T-helper 9 cell (primary cell): ENCODE data around the gene CYP4F22.
"Not testable (repeated sequence)": the region's sequence is repeated elsewhere in the genome, so short reads cannot be mapped to it uniquely, and the experiment has no call there.

ENCODE experiments used
- DNase-seq: peaks from one replicate; pipeline ENCODE4 v3.0.0-alpha.2; 2020

The CYP4F22 gene

GRCh38 chr19:15495151-15495550, 13.2 kb upstream of the CYP4F22 start:
- DNase-seq, result no peak

- no peak for DNase-seq
Measured at GRCh38 chr19:15498156-15498858, 10.0 kb upstream of the CYP4F22 start.

GRCh38 chr19:15498910-15499309, 9.4 kb upstream of the CYP4F22 start:
- DNase-seq, result no peak

- DNase-seq, result no peak
Measured at GRCh38 chr19:15501596-15501995, 6.7 kb upstream of the CYP4F22 start.

- DNase-seq, result no peak
Measured at GRCh38 chr19:15502264-15502663, 6.1 kb upstream of the CYP4F22 start.

GRCh38 chr19:15506074-15506571, 2.2 kb upstream of the CYP4F22 start:
- no peak for DNase-seq

GRCh38 chr19:15507068-15508034, 974 bp upstream of the CYP4F22 start:
- DNase-seq, result no peak

GRCh38 chr19:15511671-15512424, 3.5 kb downstream of the CYP4F22 start:
- DNase-seq, result no peak

- not testable (repeated sequence) for DNase-seq
Measured at GRCh38 chr19:15515227-15515625, 6.9 kb downstream of the CYP4F22 start.

- DNase-seq, result no peak
Measured at GRCh38 chr19:15516363-15516762, 8.0 kb downstream of the CYP4F22 start.

- DNase-seq, result no peak
Measured at GRCh38 chr19:15517778-15518177, 9.5 kb downstream of the CYP4F22 start.

- no peak for DNase-seq
Measured at GRCh38 chr19:15519433-15519976, 11.2 kb downstream of the CYP4F22 start.

- no peak for DNase-seq
Measured at GRCh38 chr19:15524781-15525180, 16.5 kb downstream of the CYP4F22 start.

- no peak for DNase-seq
Measured at GRCh38 chr19:15525291-15525690, 17.0 kb downstream of the CYP4F22 start.

GRCh38 chr19:15526408-15526807, 18.1 kb downstream of the CYP4F22 start:
- no peak for DNase-seq

- no peak for DNase-seq
Measured at GRCh38 chr19:15527705-15528104, 19.4 kb downstream of the CYP4F22 start.

- no peak for DNase-seq
Measured at GRCh38 chr19:15529774-15530372, 21.5 kb downstream of the CYP4F22 start.

- DNase-seq, result no peak
Measured at GRCh38 chr19:15532779-15533521, 24.6 kb downstream of the CYP4F22 start.

- not testable (repeated sequence) for DNase-seq
Measured at GRCh38 chr19:15533522-15533830, 25.2 kb downstream of the CYP4F22 start.

- no peak for DNase-seq
Measured at GRCh38 chr19:15534957-15535864, 26.9 kb downstream of the CYP4F22 start.

GRCh38 chr19:15536350-15536749, 28.0 kb downstream of the CYP4F22 start:
- no peak for DNase-seq
